Panc1 (cell line): ENCODE results near the gene KMT5C. TPM values are rescaled to one million over a fixed set of nuclear protein-coding genes. Genes with fewer than 3 reads are reported as not detected.

Source experiments
- ATAC-seq: fragments of 200-7000 bp; cut with Tn5 transposase; 2 replicates; pipeline ENCODE4 v1.9.1; 2020; ENCODE audit warnings: mild to moderate bottlenecking, moderate library complexity
- BruUV-seq: library from RNA; stranded (reverse); fragments of 400-500 nt; replicated peaks from 2 replicates; lab custom pipeline; 2021; lab: Mats Ljungman, UMichigan
- CTCF ChIA-PET: fragments of 300-600 bp; sonication (Branson Sonifier 250); formaldehyde crosslinking; loops from one replicate; lab custom pipeline; 2022; ENCODE audit warnings: antibody characterized with exemption; lab: Charles Lee
- POLR2A ChIA-PET: fragments of 300-600 bp; sonication (Branson Sonifier 250); formaldehyde crosslinking; loops from one replicate; lab custom pipeline; 2022; ENCODE audit warnings: antibody characterized with exemption; lab: Charles Lee
- DNase-seq: peaks from one replicate; pipeline ENCODE4 v3.0.0-alpha.2; 2010; ENCODE audit warnings: low read depth, low spot score
- H3K27ac ChIP-seq: 2 replicates; pipeline ENCODE4 v1.5.1; 2011; ENCODE audit warnings: mild to moderate bottlenecking, low read length, inconsistent platforms
- H3K27me3 ChIP-seq: fragments of 200-500 bp; sonication (Bioruptor generic); 2 replicates; pipeline ENCODE4 v1.6.0; 2014; ENCODE audit warnings: low read length, inconsistent platforms; ENCODE audit not compliant: control insufficient read depth, insufficient read depth
- H3K36me3 ChIP-seq: fragments of 200-500 bp; sonication (Bioruptor generic); 2 replicates; pipeline ENCODE4 v1.5.1; 2014; ENCODE audit warnings: inconsistent platforms, mild to moderate bottlenecking, low read length, moderate library complexity; ENCODE audit not compliant: control insufficient read depth, insufficient read depth
- H3K4me1 ChIP-seq: 2 replicates; pipeline ENCODE4 v1.5.1; 2011; ENCODE audit warnings: inconsistent platforms, mild to moderate bottlenecking, low read length, moderate library complexity; ENCODE audit not compliant: control insufficient read depth, insufficient read depth
- H3K4me3 ChIP-seq, 2 experiments: 2 replicates each; pipeline ENCODE4 v1.5.1; 2011 to 2012; ENCODE audit warnings: low read depth in 2 of 2, low read length in 2 of 2, mild to moderate bottlenecking in 2 of 2, inconsistent platforms in 1 of 2, moderate library complexity in 1 of 2
- H3K9me3 ChIP-seq: fragments of 200-500 bp; sonication (Bioruptor generic); 2 replicates; pipeline ENCODE4 v1.5.1; 2014; ENCODE audit warnings: low read depth, mild to moderate bottlenecking, inconsistent platforms, low read length, moderate library complexity; ENCODE audit not compliant: control insufficient read depth, insufficient read depth
- POLR2AphosphoS5 ChIP-seq: IDR thresholded peaks from 2 replicates; pipeline ENCODE4 v1.6.1; 2012; ENCODE audit warnings: mild to moderate bottlenecking, low read depth, low read length, moderate library complexity
- SIN3A ChIP-seq: IDR thresholded peaks from 2 replicates; pipeline ENCODE4 v1.6.1; 2012; ENCODE audit warnings: low read depth, mild to moderate bottlenecking, low read length, moderate library complexity, borderline replicate concordance; ENCODE audit not compliant: insufficient read depth
- TCF7L2 ChIP-seq: IDR thresholded peaks from 2 replicates; pipeline ENCODE4 v1.6.1; 2011; ENCODE audit warnings: mild to moderate bottlenecking, low read depth, low read length, inconsistent platforms
- in situ Hi-C: cut with HindIII; loops from 2 replicates; pipeline ENCODE4 v1.10.0; 2016; ENCODE audit warnings: low sequenced_read_pairs, low pct_unique_long_range_greater_than_20kb
- intact Hi-C: fragments of 100-400 bp; cut with micrococcal nuclease; formaldehyde crosslinking; loops from one replicate; pipeline ENCODE4 v1.10.0; 2022; ENCODE audit not compliant: unreplicated experiment
- total RNA-seq: library from RNA; stranded (reverse); gene quantifications from one replicate; pipeline ENCODE4 v1.2.1, GENCODE V29; 2021; ENCODE audit not compliant: unreplicated experiment
- TF ChIP-seq, protein P1 (sequence below): fragments of 450-650 bp; IDR thresholded peaks from 2 replicates; pipeline ENCODE4 v1.5.1; 2017; ENCODE audit warnings: mild to moderate bottlenecking
- TF ChIP-seq, protein P2 (sequence below), 2 experiments: IDR thresholded peaks; 2 replicates each; pipeline ENCODE4 v1.6.1; 2011 to 2012; ENCODE audit warnings: low read depth in 2 of 2, control low read depth in 1 of 2, low read length in 1 of 2, mild to moderate bottlenecking in 1 of 2, moderate library complexity in 1 of 2; ENCODE audit not compliant: insufficient read depth in 1 of 2

Gene KMT5C
- total RNA-seq, 1 experiment from 2014 or later: 30.6 TPM

DNA sequence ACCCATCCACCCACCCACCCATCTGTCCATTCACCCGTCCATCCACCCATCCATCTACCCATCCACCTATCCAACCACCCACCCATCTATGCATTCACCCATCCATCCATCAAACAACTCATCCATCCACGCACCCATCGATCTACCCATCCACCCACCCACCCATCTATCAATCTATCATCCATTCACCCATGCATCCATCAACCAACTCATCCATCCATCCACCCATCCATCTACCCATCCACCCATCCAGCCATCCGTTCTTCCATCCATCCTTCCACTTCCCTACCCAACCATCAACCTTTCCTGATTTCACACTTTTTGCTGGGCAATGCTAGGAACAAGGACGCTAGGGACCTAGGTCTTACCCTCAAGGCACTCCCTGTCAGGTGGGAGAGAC, 42.3 kb downstream of the KMT5C start:
- CTCF ChIA-PET: no interaction called here
- Histone ChIP-seq H3K27ac (no peak overlapping the region), H3K36me3 (peaks cover 7% of the 10 kb centered on the region), H3K4me3 (no peak overlapping the region), H3K27me3 (no peaks in the 10 kb centered on the region), H3K4me1 (peaks cover 16% of the 10 kb centered on the region), H3K9me3 (no peaks in the 10 kb centered on the region)
- in situ Hi-C loops (no loop called here), intact Hi-C loops (no loop called here)
- no peak for TF ChIP-seq POLR2AphosphoS5
- TF ChIP-seq SIN3A: no peak
- TF ChIP-seq, protein P1, sequence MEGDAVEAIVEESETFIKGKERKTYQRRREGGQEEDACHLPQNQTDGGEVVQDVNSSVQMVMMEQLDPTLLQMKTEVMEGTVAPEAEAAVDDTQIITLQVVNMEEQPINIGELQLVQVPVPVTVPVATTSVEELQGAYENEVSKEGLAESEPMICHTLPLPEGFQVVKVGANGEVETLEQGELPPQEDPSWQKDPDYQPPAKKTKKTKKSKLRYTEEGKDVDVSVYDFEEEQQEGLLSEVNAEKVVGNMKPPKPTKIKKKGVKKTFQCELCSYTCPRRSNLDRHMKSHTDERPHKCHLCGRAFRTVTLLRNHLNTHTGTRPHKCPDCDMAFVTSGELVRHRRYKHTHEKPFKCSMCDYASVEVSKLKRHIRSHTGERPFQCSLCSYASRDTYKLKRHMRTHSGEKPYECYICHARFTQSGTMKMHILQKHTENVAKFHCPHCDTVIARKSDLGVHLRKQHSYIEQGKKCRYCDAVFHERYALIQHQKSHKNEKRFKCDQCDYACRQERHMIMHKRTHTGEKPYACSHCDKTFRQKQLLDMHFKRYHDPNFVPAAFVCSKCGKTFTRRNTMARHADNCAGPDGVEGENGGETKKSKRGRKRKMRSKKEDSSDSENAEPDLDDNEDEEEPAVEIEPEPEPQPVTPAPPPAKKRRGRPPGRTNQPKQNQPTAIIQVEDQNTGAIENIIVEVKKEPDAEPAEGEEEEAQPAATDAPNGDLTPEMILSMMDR: no peak
- TF ChIP-seq, protein P2, sequence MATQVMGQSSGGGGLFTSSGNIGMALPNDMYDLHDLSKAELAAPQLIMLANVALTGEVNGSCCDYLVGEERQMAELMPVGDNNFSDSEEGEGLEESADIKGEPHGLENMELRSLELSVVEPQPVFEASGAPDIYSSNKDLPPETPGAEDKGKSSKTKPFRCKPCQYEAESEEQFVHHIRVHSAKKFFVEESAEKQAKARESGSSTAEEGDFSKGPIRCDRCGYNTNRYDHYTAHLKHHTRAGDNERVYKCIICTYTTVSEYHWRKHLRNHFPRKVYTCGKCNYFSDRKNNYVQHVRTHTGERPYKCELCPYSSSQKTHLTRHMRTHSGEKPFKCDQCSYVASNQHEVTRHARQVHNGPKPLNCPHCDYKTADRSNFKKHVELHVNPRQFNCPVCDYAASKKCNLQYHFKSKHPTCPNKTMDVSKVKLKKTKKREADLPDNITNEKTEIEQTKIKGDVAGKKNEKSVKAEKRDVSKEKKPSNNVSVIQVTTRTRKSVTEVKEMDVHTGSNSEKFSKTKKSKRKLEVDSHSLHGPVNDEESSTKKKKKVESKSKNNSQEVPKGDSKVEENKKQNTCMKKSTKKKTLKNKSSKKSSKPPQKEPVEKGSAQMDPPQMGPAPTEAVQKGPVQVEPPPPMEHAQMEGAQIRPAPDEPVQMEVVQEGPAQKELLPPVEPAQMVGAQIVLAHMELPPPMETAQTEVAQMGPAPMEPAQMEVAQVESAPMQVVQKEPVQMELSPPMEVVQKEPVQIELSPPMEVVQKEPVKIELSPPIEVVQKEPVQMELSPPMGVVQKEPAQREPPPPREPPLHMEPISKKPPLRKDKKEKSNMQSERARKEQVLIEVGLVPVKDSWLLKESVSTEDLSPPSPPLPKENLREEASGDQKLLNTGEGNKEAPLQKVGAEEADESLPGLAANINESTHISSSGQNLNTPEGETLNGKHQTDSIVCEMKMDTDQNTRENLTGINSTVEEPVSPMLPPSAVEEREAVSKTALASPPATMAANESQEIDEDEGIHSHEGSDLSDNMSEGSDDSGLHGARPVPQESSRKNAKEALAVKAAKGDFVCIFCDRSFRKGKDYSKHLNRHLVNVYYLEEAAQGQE (IDR thresholded peaks at IDR 0.05; ENCODE audit: insufficient read depth in 1 of 2, low read depth in 2 of 2, low read length in 1 of 2): no peak
- TF ChIP-seq TCF7L2: no peak
- BruUV-seq: no TSS peak
- POLR2A ChIA-PET: no interaction called here
- ATAC-seq (no peak), DNase-seq (no peak)

DNA sequence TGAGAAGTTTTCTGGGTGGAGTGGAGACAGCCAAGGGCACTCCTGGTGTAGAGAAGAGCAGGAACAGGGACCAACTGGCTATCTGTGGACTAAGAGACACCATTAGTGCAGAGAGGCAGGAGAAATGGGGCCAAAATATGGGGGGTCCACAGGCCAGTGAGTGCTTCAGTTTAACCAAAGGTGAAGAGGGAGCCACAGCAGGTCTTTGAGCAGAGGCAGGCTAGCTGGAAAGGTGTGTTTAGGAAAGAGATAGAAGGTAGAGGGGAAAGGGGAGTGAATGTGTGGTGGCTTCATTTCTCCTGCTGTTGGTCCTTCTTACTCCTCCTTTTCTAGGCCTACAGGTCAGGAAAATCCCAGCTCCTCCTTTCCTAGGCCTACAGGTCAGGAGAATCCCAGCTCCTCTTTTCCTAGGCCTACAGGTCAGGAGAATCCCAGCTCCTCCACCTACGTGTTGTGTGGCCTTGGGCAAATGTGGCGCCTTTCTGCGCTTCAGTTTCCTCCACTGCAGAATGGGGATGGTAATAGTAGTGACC, 42.9 kb downstream of the KMT5C start:
- in situ Hi-C loops (no loop called here), intact Hi-C loops (no loop called here)
- H3K4me1 ChIP-seq: peaks cover 19% of the 10 kb centered on the region
- ATAC-seq: no peak
- peaks cover 9% of the 10 kb centered on the region for H3K36me3 ChIP-seq
- POLR2A ChIA-PET: no interaction called here
- DNase-seq: no peak
- H3K27ac ChIP-seq: peak overlapping the region; percentile 45; the same call in 1 of the 2 replicates
- TF ChIP-seq TCF7L2 (no peak), SIN3A (no peak), POLR2AphosphoS5 (no peak)
- TF ChIP-seq, protein P2 (IDR thresholded peaks at IDR 0.05; ENCODE audit: insufficient read depth in 1 of 2, low read depth in 2 of 2, low read length in 1 of 2): no peak
- TF ChIP-seq, protein P1: no peak
- no TSS peak for BruUV-seq
- no peaks in the 10 kb centered on the region for H3K9me3 ChIP-seq
- H3K27me3 ChIP-seq: no peaks in the 10 kb centered on the region
- CTCF ChIA-PET: no interaction called here
- peak overlapping the region in 1 of 2 experiments; percentile 55; a peak in 1 of 4 replicates for H3K4me3 ChIP-seq
